ENCODE data around the gene ZBED4. TPM values are rescaled to one million over a fixed set of nuclear protein-coding genes. Genes with fewer than 3 reads are reported as not detected.

ZBED4 gene
- total and polyA plus RNA-seq, 5 donors from 2014 or later, result 6.1 to 17.1 (median 6.9) TPM

- Mint-ChIP-seq H3K4me3 (peak overlapping the region in 1 of 4 donors; percentile 52), H3K36me3 (peaks cover 14% of the 10 kb centered on the region), H3K4me1 (peaks cover 15 to 60% (median 36%) of the 10 kb centered on the region in 4 donors), H3K27ac (no peak overlapping the region), H3K27me3 (peaks cover 4% of the 10 kb centered on the region), H3K9me3 (no peaks in the 10 kb centered on the region)
- ATAC-seq (ENCODE audit: low read depth in 2 of 2) (peak; percentile 4 to 5), DNase-seq (peak in 1 of 3 donors; percentile 35)
- H3K27me3 ChIP-seq (ENCODE audit: control insufficient read depth, insufficient read depth, low read length), result no peaks in the 10 kb centered on the region
- H3K4me1 ChIP-seq (ENCODE audit: control insufficient read depth, insufficient read depth, low read length, poor library complexity, severe bottlenecking), result peaks cover 61% of the 10 kb centered on the region
- H3K27ac ChIP-seq (ENCODE audit: insufficient read depth, low read length, poor library complexity, severe bottlenecking), result peak overlapping the region; percentile 67
- peaks cover 21% of the 10 kb centered on the region for H3K36me3 ChIP-seq (ENCODE audit: control insufficient read depth, insufficient read depth, low read length)
- H3K9me3 ChIP-seq (ENCODE audit: control insufficient read depth in 2 of 2, low read length in 2 of 2), result no peaks in the 10 kb centered on the region
- no peak overlapping the region for H3K4me3 ChIP-seq (ENCODE audit: low read depth, low read length)
Measured at GRCh38 chr22:49827271-49827852, 26.3 kb upstream of the ZBED4 start.

- Histone ChIP-seq H3K27me3 (ENCODE audit: control insufficient read depth, insufficient read depth, low read length) (no peaks in the 10 kb centered on the region), H3K9me3 (ENCODE audit: control insufficient read depth in 2 of 2, low read length in 2 of 2) (no peaks in the 10 kb centered on the region), H3K27ac (ENCODE audit: insufficient read depth, low read length, poor library complexity, severe bottlenecking) (peak within 1 kb of the TSS; percentile 83), H3K36me3 (ENCODE audit: control insufficient read depth, insufficient read depth, low read length) (peaks cover 15% of the 10 kb centered on the region), H3K4me3 (ENCODE audit: low read depth, low read length) (peak within 1 kb of the TSS; percentile 76), H3K4me1 (ENCODE audit: control insufficient read depth, insufficient read depth, low read length, poor library complexity, severe bottlenecking) (peaks cover 54% of the 10 kb centered on the region)
- Mint-ChIP-seq H3K27ac (peak within 1 kb of the TSS; percentile 93 to 98 (median 93)), H3K36me3 (peaks cover 9% of the 10 kb centered on the region), H3K27me3 (peaks cover 4% of the 10 kb centered on the region), H3K4me3 (peak within 1 kb of the TSS; percentile 93 to 98 (median 94)), H3K4me1 (peaks cover 20 to 56% (median 33%) of the 10 kb centered on the region in 4 donors), H3K9me3 (no peaks in the 10 kb centered on the region)
- DNase-seq, result peak; percentile 30 to 77 (median 48)
- peak; percentile 50 to 54 for ATAC-seq (ENCODE audit: low read depth in 2 of 2)
Measured at GRCh38 chr22:49827853-49828598, 25.6 kb upstream of the ZBED4 start, which contains the start of gene BRD1. Gene BRD1, minus strand, starts transcription at chr22:49827873. Its CDS starts 3,556 bp downstream, at chr22:49824317.

- H3K27ac Mint-ChIP-seq, result peak overlapping the region; percentile 76 to 98 (median 89)
- no peaks in the 10 kb centered on the region for H3K27me3 ChIP-seq (ENCODE audit: control insufficient read depth, insufficient read depth, low read length)
- no peak overlapping the region for H3K4me3 ChIP-seq (ENCODE audit: low read depth, low read length)
- peaks cover 54% of the 10 kb centered on the region for H3K4me1 ChIP-seq (ENCODE audit: control insufficient read depth, insufficient read depth, low read length, poor library complexity, severe bottlenecking)
- DNase-seq (no peak), ATAC-seq (ENCODE audit: low read depth in 2 of 2) (no peak)
- no peaks in the 10 kb centered on the region for H3K9me3 Mint-ChIP-seq
- peaks cover 4% of the 10 kb centered on the region for H3K27me3 Mint-ChIP-seq
- H3K36me3 Mint-ChIP-seq, result peaks cover 7% of the 10 kb centered on the region
- H3K9me3 ChIP-seq (ENCODE audit: control insufficient read depth in 2 of 2, low read length in 2 of 2), result no peaks in the 10 kb centered on the region
- peaks cover 20 to 53% (median 33%) of the 10 kb centered on the region in 4 donors for H3K4me1 Mint-ChIP-seq
- peak overlapping the region; percentile 73 to 90 (median 86) for H3K4me3 Mint-ChIP-seq
- H3K36me3 ChIP-seq (ENCODE audit: control insufficient read depth, insufficient read depth, low read length), result peaks cover 9% of the 10 kb centered on the region
- peak overlapping the region; percentile 83 for H3K27ac ChIP-seq (ENCODE audit: insufficient read depth, low read length, poor library complexity, severe bottlenecking)
Measured at GRCh38 chr22:49828599-49828965, 25.1 kb upstream of the ZBED4 start.

GRCh38 chr22:49829044-49829853, 24.4 kb upstream of the ZBED4 start:
- H3K4me3 Mint-ChIP-seq, result peak overlapping the region; percentile 81 to 90 (median 86)
- H3K27me3 Mint-ChIP-seq, result peaks cover 4% of the 10 kb centered on the region
- DNase-seq (peak in 1 of 3 donors; percentile 39), ATAC-seq (ENCODE audit: low read depth in 2 of 2) (peak in 1 of 2 donors; percentile 1)
- peaks cover 49% of the 10 kb centered on the region for H3K4me1 ChIP-seq (ENCODE audit: control insufficient read depth, insufficient read depth, low read length, poor library complexity, severe bottlenecking)
- no peaks in the 10 kb centered on the region for H3K9me3 ChIP-seq (ENCODE audit: control insufficient read depth in 2 of 2, low read length in 2 of 2)
- H3K27me3 ChIP-seq (ENCODE audit: control insufficient read depth, insufficient read depth, low read length), result no peaks in the 10 kb centered on the region
- H3K27ac Mint-ChIP-seq, result peak overlapping the region; percentile 89 to 98 (median 96)
- H3K4me3 ChIP-seq (ENCODE audit: low read depth, low read length), result peak overlapping the region; percentile 73
- peaks cover 16 to 46% (median 29%) of the 10 kb centered on the region in 4 donors for H3K4me1 Mint-ChIP-seq
- peaks cover under 1% of the 10 kb centered on the region for H3K36me3 Mint-ChIP-seq
- H3K9me3 Mint-ChIP-seq, result no peaks in the 10 kb centered on the region
- peak overlapping the region; percentile 83 for H3K27ac ChIP-seq (ENCODE audit: insufficient read depth, low read length, poor library complexity, severe bottlenecking)
- peaks cover 5% of the 10 kb centered on the region for H3K36me3 ChIP-seq (ENCODE audit: control insufficient read depth, insufficient read depth, low read length)

- Histone ChIP-seq H3K4me3 (ENCODE audit: low read depth, low read length) (no peak overlapping the region), H3K4me1 (ENCODE audit: control insufficient read depth, insufficient read depth, low read length, poor library complexity, severe bottlenecking) (peaks cover 27% of the 10 kb centered on the region), H3K36me3 (ENCODE audit: control insufficient read depth, insufficient read depth, low read length) (no peaks in the 10 kb centered on the region), H3K9me3 (ENCODE audit: control insufficient read depth in 2 of 2, low read length in 2 of 2) (no peaks in the 10 kb centered on the region), H3K27me3 (ENCODE audit: control insufficient read depth, insufficient read depth, low read length) (no peaks in the 10 kb centered on the region), H3K27ac (ENCODE audit: insufficient read depth, low read length, poor library complexity, severe bottlenecking) (no peak overlapping the region)
- Mint-ChIP-seq H3K9me3 (no peaks in the 10 kb centered on the region), H3K27me3 (no peaks in the 10 kb centered on the region), H3K4me1 (peaks cover 5 to 32% (median 21%) of the 10 kb centered on the region in 4 donors), H3K27ac (peak overlapping the region in 1 of 3 donors; percentile 68), H3K4me3 (peak overlapping the region in 1 of 4 donors; percentile 68), H3K36me3 (no peaks in the 10 kb centered on the region)
- DNase-seq (no peak), ATAC-seq (ENCODE audit: low read depth in 2 of 2) (no peak)
Measured at GRCh38 chr22:49833340-49834007, 20.2 kb upstream of the ZBED4 start.

DNA sequence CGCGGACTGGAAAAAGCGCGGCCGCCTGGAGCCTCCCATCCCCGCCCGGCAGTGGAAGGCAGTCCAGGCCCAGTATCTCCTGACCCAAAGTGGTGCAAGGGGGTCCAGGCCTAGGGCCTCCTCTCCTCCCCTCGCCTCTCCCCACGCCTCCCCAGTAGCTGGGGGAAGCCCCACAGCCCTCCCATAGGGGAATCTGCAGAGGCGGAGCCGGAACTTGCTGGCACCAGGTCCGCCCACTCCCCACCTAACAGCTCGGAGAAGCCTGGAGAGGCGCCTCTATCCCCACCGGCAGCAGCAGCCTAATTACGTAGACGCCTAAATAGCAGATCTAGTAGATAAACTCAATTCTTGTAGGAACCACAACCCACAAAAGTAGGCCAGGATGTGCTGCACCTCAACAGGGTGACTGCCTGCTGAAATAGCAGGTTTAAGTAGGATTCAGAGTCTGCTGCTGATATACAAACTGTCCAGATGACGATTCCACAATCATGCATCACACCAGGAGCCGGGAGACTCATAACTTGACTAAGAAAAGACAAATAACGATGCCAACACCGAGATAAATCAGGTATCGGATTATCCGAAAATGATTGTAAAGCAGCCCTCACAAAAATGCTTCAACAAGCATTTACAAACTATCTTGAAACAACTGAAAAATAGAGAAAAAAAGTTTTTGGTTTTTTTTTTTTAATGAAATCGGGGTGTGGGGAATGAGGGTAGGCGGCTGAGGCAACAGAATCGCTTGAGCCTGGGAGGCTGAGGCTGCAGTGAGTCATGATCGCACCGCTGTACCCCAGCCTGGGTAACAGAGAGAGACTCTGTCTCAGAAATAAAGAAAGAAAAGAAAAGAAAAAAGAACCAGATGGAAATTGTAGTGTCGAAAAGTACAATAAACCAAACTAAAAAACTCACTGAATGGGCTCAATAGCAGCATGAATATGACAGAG, 14.6 kb upstream of the ZBED4 start:
- Mint-ChIP-seq H3K4me1 (peaks cover 7 to 27% (median 16%) of the 10 kb centered on the region in 4 donors), H3K9me3 (no peaks in the 10 kb centered on the region), H3K27ac (peak overlapping the region; percentile 85 to 97 (median 88)), H3K4me3 (peak overlapping the region; percentile 45 to 84 (median 64)), H3K27me3 (no peaks in the 10 kb centered on the region), H3K36me3 (no peaks in the 10 kb centered on the region)
- Histone ChIP-seq H3K9me3 (ENCODE audit: control insufficient read depth in 2 of 2, low read length in 2 of 2) (no peaks in the 10 kb centered on the region), H3K4me3 (ENCODE audit: low read depth, low read length) (peak overlapping the region; percentile 77), H3K27ac (ENCODE audit: insufficient read depth, low read length, poor library complexity, severe bottlenecking) (peak overlapping the region; percentile 90), H3K4me1 (ENCODE audit: control insufficient read depth, insufficient read depth, low read length, poor library complexity, severe bottlenecking) (peaks cover 22% of the 10 kb centered on the region), H3K36me3 (ENCODE audit: control insufficient read depth, insufficient read depth, low read length) (no peaks in the 10 kb centered on the region), H3K27me3 (ENCODE audit: control insufficient read depth, insufficient read depth, low read length) (no peaks in the 10 kb centered on the region)
- DNase-seq (peak; percentile 82 to 95 (median 88)), ATAC-seq (ENCODE audit: low read depth in 2 of 2) (peak; percentile 89 to 90)

Measured in CD4-positive, CD25-positive, alpha-beta regulatory T cell (primary cell).